Measurements from ENCODE around the gene SKIC3. TPM values are rescaled to one million over a fixed set of nuclear protein-coding genes. Genes with fewer than 3 reads are reported as not detected.

The SKIC3 gene
- polyA plus RNA-seq, 1 of the 3 experiments (the other 2 are of a cell fraction): 27.4 TPM

DNA sequence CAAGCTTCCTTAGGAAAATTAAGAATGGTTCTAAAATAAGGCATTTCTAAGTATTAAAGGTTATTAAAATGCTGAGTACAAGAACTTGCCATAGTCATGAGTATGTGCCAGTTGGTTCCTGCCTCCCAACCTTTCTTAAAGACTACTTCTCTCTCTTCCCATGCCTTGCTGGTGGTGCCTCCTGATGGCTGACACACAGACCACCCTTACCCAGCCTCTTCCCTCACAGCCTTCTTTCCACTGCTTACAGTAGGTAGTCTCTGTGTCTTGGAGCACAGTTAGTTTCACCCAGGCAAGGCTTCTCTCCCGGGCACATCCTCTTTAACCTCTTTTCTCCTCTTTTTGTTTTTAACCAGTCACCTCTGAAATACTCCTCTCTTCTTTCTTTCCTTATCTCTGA, 44.5 kb upstream of the SKIC3 start:
- Histone ChIP-seq H2AFZ (ENCODE audit: low read depth) (no peak overlapping the region), H3F3A (replicated peaks; ENCODE audit: insufficient read depth) (peaks cover 9% of the 10 kb centered on the region), H3K4me3 (ENCODE audit: low read depth in 2 of 2, low read length in 1 of 2) (no peak overlapping the region), H3K9me3 (no peaks in the 10 kb centered on the region), H3K4me1 (ENCODE audit: control insufficient read depth in 1 of 2, insufficient read depth in 2 of 2, low read depth in 1 of 2, low read length in 1 of 2) (no peaks in the 10 kb centered on the region), H3K27me3 (ENCODE audit: insufficient read depth) (no peaks in the 10 kb centered on the region), H3K36me3 (replicated peaks in 1 of 2; ENCODE audit: control insufficient read depth in 1 of 2, insufficient read depth in 2 of 2, low read length in 1 of 2) (peaks cover 0 to 10% of the 10 kb centered on the region in 2 experiments), H4K20me1 (ENCODE audit: insufficient read depth) (no peaks in the 10 kb centered on the region), H3K9ac (no peak overlapping the region), H3K9me2 (no peaks in the 10 kb centered on the region), H3K79me2 (ENCODE audit: insufficient read depth) (no peaks in the 10 kb centered on the region), H3K27ac (ENCODE audit: low read depth in 2 of 2, low read length in 1 of 2) (no peak overlapping the region), H3K4me2 (no peak overlapping the region)
- DNase-seq: no peak
- TF ChIP-seq NRF1 (IDR thresholded peaks at IDR 0.05; ENCODE audit: low read depth, low read length) (no peak), SIN3A (IDR thresholded peaks at IDR 0.05; ENCODE audit: borderline replicate concordance, low read depth, low read length) (no peak)
- ChIA-PET CTCF (no interaction called here), POLR2A (no interaction called here)
- 88% methylated on average over 1 of the region's 1 CpG for WGBS (ENCODE audit: low lambda C conversion rate)

GRCh38 chr5:95595289-95595931, 40.6 kb upstream of the SKIC3 start:
- Histone ChIP-seq H3K4me2 (no peak overlapping the region), H3K4me3 (ENCODE audit: low read depth in 2 of 2, low read length in 1 of 2) (no peak overlapping the region), H3K9me3 (no peaks in the 10 kb centered on the region), H3K27ac (ENCODE audit: low read depth in 2 of 2, low read length in 1 of 2) (no peak overlapping the region), H3K9me2 (no peaks in the 10 kb centered on the region), H3F3A (replicated peaks; ENCODE audit: insufficient read depth) (peaks cover 14% of the 10 kb centered on the region), H2AFZ (ENCODE audit: low read depth) (no peak overlapping the region), H3K4me1 (ENCODE audit: control insufficient read depth in 1 of 2, insufficient read depth in 2 of 2, low read depth in 1 of 2, low read length in 1 of 2) (peaks cover 0 to 13% of the 10 kb centered on the region in 2 experiments; a peak in 1 of 4 replicates), H4K20me1 (ENCODE audit: insufficient read depth) (no peaks in the 10 kb centered on the region), H3K9ac (no peak overlapping the region), H3K79me2 (ENCODE audit: insufficient read depth) (no peaks in the 10 kb centered on the region), H3K36me3 (replicated peaks in 1 of 2; ENCODE audit: control insufficient read depth in 1 of 2, insufficient read depth in 2 of 2, low read length in 1 of 2) (no peaks in the 10 kb centered on the region), H3K27me3 (ENCODE audit: insufficient read depth) (no peaks in the 10 kb centered on the region)
- no peak for DNase-seq
- ChIA-PET CTCF (no interaction called here), POLR2A (no interaction called here)
- TF ChIP-seq CHD2 (IDR thresholded peaks at IDR 0.05; ENCODE audit: low read length, partially characterized antibody) (no peak), NFIC (IDR thresholded peaks at IDR 0.05; ENCODE audit: borderline replicate concordance) (no peak), USF1 (IDR thresholded peaks at IDR 0.05; ENCODE audit: borderline replicate concordance, low read depth) (no peak), RAD21 (IDR thresholded peaks at IDR 0.05; ENCODE audit: low read length) (no peak), YY1 (IDR thresholded peaks at IDR 0.05; ENCODE audit: low read depth) (no peak), EZH2phosphoT487 (IDR thresholded peaks at IDR 0.05; ENCODE audit: borderline replicate concordance, low read depth) (no peak), MXI1 (IDR thresholded peaks at IDR 0.05; ENCODE audit: low read depth, low read length) (no peak), RCOR1 (IDR thresholded peaks at IDR 0.05; ENCODE audit: low read length) (no peak), JUND (IDR thresholded peaks at IDR 0.05) (no peak), TEAD4 (IDR thresholded peaks at IDR 0.05; ENCODE audit: borderline replicate concordance, insufficient read depth) (no peak), EP300 (IDR thresholded peaks at IDR 0.05; ENCODE audit: borderline replicate concordance in 1 of 2, low read depth in 1 of 2, low read length in 1 of 2) (no peak), FOXJ3 (CRISPR knock-in tag; IDR thresholded peaks at IDR 0.05) (no peak), MEF2A (IDR thresholded peaks at IDR 0.05; ENCODE audit: borderline replicate concordance, low read depth) (no peak)
- TF ChIP-seq, protein P1, sequence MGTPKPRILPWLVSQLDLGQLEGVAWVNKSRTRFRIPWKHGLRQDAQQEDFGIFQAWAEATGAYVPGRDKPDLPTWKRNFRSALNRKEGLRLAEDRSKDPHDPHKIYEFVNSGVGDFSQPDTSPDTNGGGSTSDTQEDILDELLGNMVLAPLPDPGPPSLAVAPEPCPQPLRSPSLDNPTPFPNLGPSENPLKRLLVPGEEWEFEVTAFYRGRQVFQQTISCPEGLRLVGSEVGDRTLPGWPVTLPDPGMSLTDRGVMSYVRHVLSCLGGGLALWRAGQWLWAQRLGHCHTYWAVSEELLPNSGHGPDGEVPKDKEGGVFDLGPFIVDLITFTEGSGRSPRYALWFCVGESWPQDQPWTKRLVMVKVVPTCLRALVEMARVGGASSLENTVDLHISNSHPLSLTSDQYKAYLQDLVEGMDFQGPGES (IDR thresholded peaks at IDR 0.05; ENCODE audit: low read depth, low read length): no peak
- 87% methylated on average over 3 of the region's 3 CpGs for WGBS (ENCODE audit: low lambda C conversion rate)
